Osteoblast (primary cell): ENCODE measurements around the gene CYB5RL. TPM values are rescaled to one million over a fixed set of nuclear protein-coding genes. Genes with fewer than 3 reads are reported as not detected.
"Not testable (repeated sequence)": the region's sequence is repeated elsewhere in the genome, so short reads cannot be mapped to it uniquely, and the experiment has no call there.

Experiments used
- DNase-seq: peaks from one replicate; pipeline ENCODE4 v3.0.0; 2011; ENCODE audit warnings: low spot score, mixed read lengths; ENCODE audit not compliant: insufficient read length; ENCODE audit errors: missing footprints
- H2AFZ ChIP-seq: 2 replicates; pipeline ENCODE4 v1.6.0; 2011; ENCODE audit warnings: mild to moderate bottlenecking, low read length
- H3K27ac ChIP-seq: 2 replicates; pipeline ENCODE4 v1.5.1; 2011; ENCODE audit warnings: mild to moderate bottlenecking, low read depth, low read length, moderate library complexity
- H3K27me3 ChIP-seq: 2 replicates; pipeline ENCODE4 v1.6.0; 2012; ENCODE audit warnings: mild to moderate bottlenecking, control low read depth, inconsistent platforms, low read length, moderate library complexity; ENCODE audit not compliant: insufficient read depth
- H3K36me3 ChIP-seq: 2 replicates; pipeline ENCODE4 v1.5.1; 2011; ENCODE audit warnings: mild to moderate bottlenecking, low read length, control low read depth, moderate library complexity; ENCODE audit not compliant: insufficient read depth
- H3K4me1 ChIP-seq: 2 replicates; pipeline ENCODE4 v1.5.1; 2011; ENCODE audit warnings: mild to moderate bottlenecking, low read length, control low read depth, moderate library complexity; ENCODE audit not compliant: insufficient read depth
- H3K4me2 ChIP-seq: 2 replicates; pipeline ENCODE4 v1.6.0; 2011; ENCODE audit warnings: mild to moderate bottlenecking, low read length; ENCODE audit not compliant: insufficient read depth
- H3K4me3 ChIP-seq: fragments of 200-600 bp; sonication (generic); 3 replicates; pipeline ENCODE4 v1.5.1; 2012; ENCODE audit warnings: mild to moderate bottlenecking, low read length, inconsistent platforms; ENCODE audit not compliant: insufficient read depth
- H3K79me2 ChIP-seq: 2 replicates; pipeline ENCODE4 v1.6.0; 2012; ENCODE audit warnings: mild to moderate bottlenecking, low read length, control low read depth, inconsistent platforms; ENCODE audit not compliant: insufficient read depth
- H3K9me3 ChIP-seq: 2 replicates; pipeline ENCODE4 v1.5.1; 2011; ENCODE audit warnings: low read depth, low read length, control low read depth
- H4K20me1 ChIP-seq: 2 replicates; pipeline ENCODE4 v1.6.0; 2012; ENCODE audit warnings: mild to moderate bottlenecking, low read length, control low read depth; ENCODE audit not compliant: insufficient read depth
- total RNA-seq: library from RNA; depleted of rRNA; stranded (reverse); fragments of >200 nt; gene quantifications from 2 replicates; pipeline ENCODE4 v1.2.3, GENCODE V29; 2012
- TF ChIP-seq, protein P1 (sequence below): IDR thresholded peaks from 2 replicates; pipeline ENCODE4 v1.5.1; 2011; ENCODE audit warnings: mild to moderate bottlenecking, low read depth, low read length, moderate library complexity; ENCODE audit errors: extremely low read depth

Gene CYB5RL
- total RNA-seq, 1 donor = 11.6 TPM

DNA sequence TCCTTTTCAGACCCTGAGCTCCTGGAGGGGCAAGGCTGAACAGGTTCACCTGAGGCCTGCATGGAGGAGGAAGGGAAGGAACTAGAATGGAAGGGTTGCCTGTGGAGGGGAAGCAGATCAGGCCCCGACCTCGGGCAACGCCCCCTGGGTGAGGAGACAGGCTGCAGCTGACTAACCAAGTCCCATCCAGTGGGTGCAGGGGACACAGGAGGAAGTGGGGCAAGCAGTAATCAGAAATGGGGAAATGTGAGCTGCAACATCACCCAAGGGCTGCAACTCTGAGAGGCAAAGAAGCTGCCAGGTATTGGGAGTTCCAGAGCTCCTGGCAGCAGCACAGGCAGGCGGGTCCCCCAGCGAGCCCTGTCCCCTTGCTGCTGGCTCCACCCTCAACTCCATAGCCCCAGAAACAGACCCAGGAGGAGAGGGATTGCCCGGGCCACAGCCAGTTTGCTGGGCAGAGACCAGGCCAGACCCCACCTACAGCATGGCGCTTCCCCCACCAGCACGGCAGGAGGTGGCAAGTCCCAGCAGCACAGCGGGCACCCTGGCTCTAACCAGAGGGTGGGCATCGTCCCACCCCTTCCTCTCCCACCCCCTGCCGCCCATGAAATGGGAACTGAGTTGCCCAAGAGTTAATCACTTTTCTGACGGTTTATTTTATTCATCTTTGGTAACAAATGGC, 38.7 kb upstream of the CYB5RL start:
- TF ChIP-seq, protein P1, sequence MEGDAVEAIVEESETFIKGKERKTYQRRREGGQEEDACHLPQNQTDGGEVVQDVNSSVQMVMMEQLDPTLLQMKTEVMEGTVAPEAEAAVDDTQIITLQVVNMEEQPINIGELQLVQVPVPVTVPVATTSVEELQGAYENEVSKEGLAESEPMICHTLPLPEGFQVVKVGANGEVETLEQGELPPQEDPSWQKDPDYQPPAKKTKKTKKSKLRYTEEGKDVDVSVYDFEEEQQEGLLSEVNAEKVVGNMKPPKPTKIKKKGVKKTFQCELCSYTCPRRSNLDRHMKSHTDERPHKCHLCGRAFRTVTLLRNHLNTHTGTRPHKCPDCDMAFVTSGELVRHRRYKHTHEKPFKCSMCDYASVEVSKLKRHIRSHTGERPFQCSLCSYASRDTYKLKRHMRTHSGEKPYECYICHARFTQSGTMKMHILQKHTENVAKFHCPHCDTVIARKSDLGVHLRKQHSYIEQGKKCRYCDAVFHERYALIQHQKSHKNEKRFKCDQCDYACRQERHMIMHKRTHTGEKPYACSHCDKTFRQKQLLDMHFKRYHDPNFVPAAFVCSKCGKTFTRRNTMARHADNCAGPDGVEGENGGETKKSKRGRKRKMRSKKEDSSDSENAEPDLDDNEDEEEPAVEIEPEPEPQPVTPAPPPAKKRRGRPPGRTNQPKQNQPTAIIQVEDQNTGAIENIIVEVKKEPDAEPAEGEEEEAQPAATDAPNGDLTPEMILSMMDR = no peak
- Histone ChIP-seq H4K20me1 (no peaks in the 10 kb centered on the region), H3K4me2 (no peak overlapping the region), H3K9me3 (no peaks in the 10 kb centered on the region), H2AFZ (no peak overlapping the region), H3K4me1 (peaks cover 3% of the 10 kb centered on the region), H3K4me3 (no peak overlapping the region), H3K79me2 (no peaks in the 10 kb centered on the region), H3K27me3 (no peaks in the 10 kb centered on the region), H3K27ac (no peak overlapping the region), H3K36me3 (peaks cover 36% of the 10 kb centered on the region)
- DNase-seq = peak; percentile 48

DNA sequence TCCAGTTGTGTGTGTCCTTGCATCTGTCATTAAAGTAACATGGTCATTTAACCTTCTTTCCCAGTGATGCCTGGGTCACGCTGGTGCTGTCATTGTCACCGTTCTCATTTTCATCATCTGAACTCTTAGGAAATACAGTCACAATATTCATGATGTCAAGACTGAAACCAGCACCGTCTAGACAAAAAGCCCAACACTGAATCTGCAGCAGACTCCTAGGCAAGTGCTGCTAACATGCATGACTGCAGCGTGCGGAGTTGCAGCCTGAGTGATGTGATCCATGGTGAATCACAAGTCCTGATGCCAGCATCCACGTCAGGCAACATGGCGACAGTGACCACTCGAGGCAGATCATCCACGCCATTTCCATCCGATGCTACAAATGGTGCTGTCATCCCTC, 37.8 kb upstream of the CYB5RL start:
- no peak overlapping the region for H3K4me3 ChIP-seq
- H3K4me1 ChIP-seq = peaks cover 3% of the 10 kb centered on the region
- no peaks in the 10 kb centered on the region for H3K79me2 ChIP-seq
- H3K4me2 ChIP-seq = no peak overlapping the region
- H3K9me3 ChIP-seq = no peaks in the 10 kb centered on the region
- no peaks in the 10 kb centered on the region for H3K27me3 ChIP-seq
- H4K20me1 ChIP-seq = no peaks in the 10 kb centered on the region
- peaks cover 32% of the 10 kb centered on the region for H3K36me3 ChIP-seq
- no peak overlapping the region for H3K27ac ChIP-seq
- H2AFZ ChIP-seq = no peak overlapping the region
- TF ChIP-seq, protein P1 = no peak
- DNase-seq = peak; percentile 74

DNA sequence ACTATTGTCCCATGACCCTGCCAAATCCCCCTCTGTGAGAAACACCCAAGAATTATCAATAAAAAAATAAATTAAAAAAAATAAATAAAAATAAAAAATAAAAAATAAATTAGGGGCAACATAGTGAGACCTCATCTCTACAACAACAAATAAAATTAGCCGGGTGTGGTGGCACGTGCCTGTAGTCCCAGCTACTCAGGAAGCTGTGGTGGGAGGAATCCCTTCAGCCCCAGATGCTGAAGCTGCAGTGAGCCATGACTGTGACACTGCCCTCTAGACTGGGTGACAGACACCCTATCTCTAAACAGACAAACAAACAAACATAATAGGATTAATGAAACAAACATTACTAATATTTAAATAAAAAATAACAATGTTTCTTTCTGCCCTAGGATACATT, 34.5 kb upstream of the CYB5RL start:
- no peaks in the 10 kb centered on the region for H3K9me3 ChIP-seq
- H3K4me2 ChIP-seq = no peak overlapping the region
- no peak for DNase-seq
- TF ChIP-seq, protein P1 = no peak
- no peaks in the 10 kb centered on the region for H3K27me3 ChIP-seq
- H3K4me1 ChIP-seq = peaks cover 3% of the 10 kb centered on the region
- peaks cover 23% of the 10 kb centered on the region for H3K36me3 ChIP-seq
- no peaks in the 10 kb centered on the region for H4K20me1 ChIP-seq
- H2AFZ ChIP-seq = no peak overlapping the region
- H3K27ac ChIP-seq = no peak overlapping the region
- H3K4me3 ChIP-seq = no peak overlapping the region
- no peaks in the 10 kb centered on the region for H3K79me2 ChIP-seq

DNA sequence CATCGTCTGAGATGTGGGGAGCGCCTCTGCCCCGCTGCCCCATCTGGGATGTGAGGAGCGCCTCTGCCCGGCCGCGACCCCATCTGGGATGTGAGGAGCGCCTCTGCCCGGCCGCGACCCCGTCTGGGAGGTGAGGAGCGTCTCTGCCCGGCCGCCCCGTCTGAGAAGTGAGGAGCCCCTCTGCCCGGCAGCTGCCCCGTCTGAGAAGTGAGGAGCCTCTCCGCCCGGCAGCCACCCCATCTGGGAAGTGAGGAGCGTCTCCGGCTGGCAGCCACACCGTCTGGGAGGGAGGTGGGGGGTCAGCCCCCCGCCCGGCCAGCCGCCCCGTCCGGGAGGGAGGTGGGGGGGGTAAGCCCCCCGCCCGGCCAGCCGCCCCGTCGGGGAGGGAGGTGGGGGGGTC, 33.4 kb upstream of the CYB5RL start:
- not testable (repeated sequence) for H3K79me2 ChIP-seq, H3K4me2 ChIP-seq, H3K27ac ChIP-seq, H3K9me3 ChIP-seq, DNase-seq, H3K4me3 ChIP-seq, H3K27me3 ChIP-seq, H3K4me1 ChIP-seq, H4K20me1 ChIP-seq, H2AFZ ChIP-seq
- peaks cover 20% of the 10 kb centered on the region for H3K36me3 ChIP-seq
